Kidney (tissue), 14 donors: ENCODE results near the gene TBL1X. TPM values are rescaled to one million over a fixed set of nuclear protein-coding genes. Genes with fewer than 3 reads are reported as not detected.

ENCODE experiments used
- DNase-seq, 5 donors: peaks; one replicate each; pipeline ENCODE4 v3.0.0-alpha.2; 2013 to 2020
- FAIRE-seq: peaks from 2 replicates; lab custom pipeline; 2012; peaks lifted over from hg19 to GRCh38; lab: Jason Lieb, UNC
- H3K27ac ChIP-seq, 2 donors: one replicate each; pipeline ENCODE4 v1.7.0; 2013; ENCODE audit warnings: low read depth in 2 of 2, low read length in 2 of 2, inconsistent platforms in 1 of 2
- H3K27me3 ChIP-seq: one replicate; pipeline ENCODE4 v1.7.1; 2013; ENCODE audit warnings: low read length, inconsistent platforms; ENCODE audit not compliant: control insufficient read depth, insufficient read depth
- H3K36me3 ChIP-seq, 3 donors: one replicate each; pipeline versions ENCODE4 v1.7.0 to v1.7.1; 2013; ENCODE audit warnings: low read length in 3 of 3, control low read depth in 1 of 3, inconsistent platforms in 1 of 3; ENCODE audit not compliant: insufficient read depth in 3 of 3, control insufficient read depth in 2 of 3
- H3K4me1 ChIP-seq, 3 donors: one replicate each; pipeline versions ENCODE4 v1.7.0 to v1.7.1; 2013; ENCODE audit warnings: low read length in 3 of 3, inconsistent platforms in 1 of 3, low read depth in 1 of 3; ENCODE audit not compliant: control insufficient read depth in 2 of 3, insufficient read depth in 2 of 3
- H3K4me3 ChIP-seq, 3 donors: one replicate each; pipeline versions ENCODE4 v1.7.0 to v1.8.1; 2013; ENCODE audit warnings: low read length in 3 of 3, control low read depth in 1 of 3, inconsistent platforms in 1 of 3
- H3K9ac ChIP-seq, 3 donors: one replicate each; pipeline versions ENCODE4 v1.7.0 to v1.7.1; 2013; ENCODE audit warnings: low read length in 3 of 3, control low read depth in 1 of 3, inconsistent platforms in 1 of 3
- H3K9me3 ChIP-seq, 3 donors: one replicate each; pipeline versions ENCODE4 v1.7.0 to v1.7.1; 2013; ENCODE audit warnings: low read length in 3 of 3, control low read depth in 1 of 3, inconsistent platforms in 1 of 3; ENCODE audit not compliant: control insufficient read depth in 2 of 3, insufficient read depth in 1 of 3
- CTCF ChIP-seq: IDR thresholded peaks from 3 replicates; pipeline ENCODE4 v1.5.1; 2012; ENCODE audit warnings: mild to moderate bottlenecking, moderate library complexity, borderline replicate concordance; ENCODE audit not compliant: insufficient read depth; ENCODE audit errors: extremely low read depth
- intact Hi-C: fragments of 100-400 bp; cut with DNase I; formaldehyde crosslinking; loops from one replicate; pipeline ENCODE4 v1.11.1; 2022
- polyA plus RNA-seq: library from polyadenylated mRNA; stranded (reverse); fragments of 350-450 nt; fragmentation: Illumina TruSeq; extraction: RNeasy Lipid Tissue Mini Kit (QIAGEN cat#74804); gene quantifications from one replicate; pipeline ENCODE4 v1.2.3, GENCODE V29; 2014; ENCODE audit warnings: low read depth, low replicate concordance; ENCODE audit not compliant: insufficient read depth
- total RNA-seq: library from RNA; stranded (reverse); fragmentation: NEBNext Ultra II Directional; extraction: Animal tissue kit (Norgen Biotek cat#: 25700); gene quantifications from one replicate; pipeline ENCODE4 v1.2.1, GENCODE V29; 2021
- donor health status: control.
- donor health status: control.
- donor health status: control.
- donor health status: control.
- donor health status: control.
- donor health status: DM: yes; HTN: yes; CAD: no.
- donor health status: Normal renal cell carcinoma (clear cell type).

Gene TBL1X
- total and polyA plus RNA-seq, 2 donors from 2014 or later: 12.5 to 43.0 TPM

- peaks cover 0 to 3% (median 0%) of the 10 kb centered on the region in 3 donors for H3K9me3 ChIP-seq
- TF ChIP-seq CTCF: no peak
- no peak overlapping the region for H3K9ac ChIP-seq
- H3K27ac ChIP-seq: no peak overlapping the region
- H3K4me3 ChIP-seq: no peak overlapping the region
- peaks cover 0 to 27% (median 24%) of the 10 kb centered on the region in 3 donors for H3K4me1 ChIP-seq
- FAIRE-seq (no peak), DNase-seq (no peak)
- peaks cover 0 to 2% (median 0%) of the 10 kb centered on the region in 3 donors for H3K36me3 ChIP-seq
- intact Hi-C loops: no loop called here
- peaks cover 4% of the 10 kb centered on the region for H3K27me3 ChIP-seq
These were observed 105.0 kb downstream of the TBL1X start for GRCh38 chrX:9569876-9570301.

- no peak for FAIRE-seq
- no peak for TF ChIP-seq CTCF
These were observed 108.6 kb downstream of the TBL1X start for GRCh38 chrX:9573282-9574106.

GRCh38 chrX:9576059-9576458 is 111.2 kb downstream of the TBL1X start:
- no peak for TF ChIP-seq CTCF
- Histone ChIP-seq H3K4me3 (no peak overlapping the region), H3K27ac (no peak overlapping the region), H3K9me3 (no peaks in the 10 kb centered on the region), H3K4me1 (peaks cover 0 to 8% (median 7%) of the 10 kb centered on the region in 3 donors), H3K27me3 (no peaks in the 10 kb centered on the region), H3K36me3 (no peaks in the 10 kb centered on the region), H3K9ac (no peak overlapping the region)
- intact Hi-C loops: no loop called here
- FAIRE-seq: no peak
- DNase-seq: no peak

More at GRCh38 chrX:9573282-9574106, 108.6 kb downstream of the TBL1X start:
- Histone ChIP-seq H3K27me3 (peaks cover 2% of the 10 kb centered on the region), H3K27ac (no peak overlapping the region), H3K4me3 (no peak overlapping the region), H3K9ac (no peak overlapping the region), H3K36me3 (peaks cover 0 to 1% (median 0%) of the 10 kb centered on the region in 3 donors), H3K4me1 (peaks cover 0 to 14% (median 8%) of the 10 kb centered on the region in 3 donors), H3K9me3 (peaks cover 0 to 2% (median 0%) of the 10 kb centered on the region in 3 donors)
- intact Hi-C loops: no loop called here
- peak in 1 of 5 donors; percentile 27 for DNase-seq
